Suprapubic skin (tissue), 4 donors: Measurements from ENCODE around the gene U2AF2.

ENCODE experiments used
- CTCF ChIP-seq, 2 donors: fragments of 200-600 bp in 1 of 2; fragments of 450-650 bp in 1 of 2; sonication (generic) in 1 of 2; IDR thresholded peaks; one replicate each; pipeline ENCODE4 v1.5.1; 2016 to 2019; ENCODE audit warnings: antibody characterized with exemption in 2 of 2, mild to moderate bottlenecking in 1 of 2, moderate library complexity in 1 of 2
- POLR2A ChIP-seq, 2 donors: fragments of 450-650 bp; IDR thresholded peaks; one replicate each; pipeline ENCODE4 v1.6.1; 2017; ENCODE audit warnings: antibody characterized with exemption in 2 of 2, mild to moderate bottlenecking in 2 of 2, moderate library complexity in 2 of 2
- POLR2AphosphoS5 ChIP-seq, 3 donors: sonication (generic); formaldehyde crosslinking; IDR thresholded peaks; one replicate each; pipeline ENCODE4 v1.6.1; 2017; ENCODE audit warnings: antibody characterized with exemption in 3 of 3

GRCh38 chr19:55695511-55696290, 40.9 kb downstream of the U2AF2 start:
- TF ChIP-seq CTCF (IDR thresholded peaks at IDR 0.05) (no peak), POLR2A (IDR thresholded peaks at IDR 0.05) (no peak), POLR2AphosphoS5 (IDR thresholded peaks at IDR 0.05) (no peak)
